Stimulated activated CD4-positive, alpha-beta T cell treated with anti-CD3 and anti-CD28 coated beads, Interleukin-4, amount 100 ng/mL, for 48 hours (primary cell): ENCODE data around the gene PLCH1.

Source experiments
- DNase-seq, 2 donors: peaks; one replicate each; pipeline ENCODE4 v3.0.0-alpha.2; 2020; ENCODE audit warnings: low read depth in 2 of 2

The PLCH1 gene

DNA sequence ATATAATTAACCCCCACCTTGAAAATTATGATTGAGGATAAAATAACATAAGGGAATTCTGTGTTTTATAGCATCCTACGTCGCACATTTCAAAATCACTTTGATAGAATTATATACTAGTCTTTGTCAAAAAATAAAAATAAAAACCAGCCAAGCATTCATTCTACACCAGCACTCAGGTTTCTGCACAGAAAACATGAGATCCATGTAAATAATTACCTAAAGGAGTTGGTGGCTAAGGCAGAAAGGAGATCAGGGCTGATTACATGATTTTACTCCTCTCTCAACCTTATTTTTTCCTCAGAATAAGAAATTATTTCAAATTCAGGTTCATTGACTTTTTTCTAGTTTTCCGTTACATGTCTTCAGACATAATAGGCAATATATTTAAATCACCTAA, 194.5 kb downstream of the PLCH1 start:
- DNase-seq: no peak

DNA sequence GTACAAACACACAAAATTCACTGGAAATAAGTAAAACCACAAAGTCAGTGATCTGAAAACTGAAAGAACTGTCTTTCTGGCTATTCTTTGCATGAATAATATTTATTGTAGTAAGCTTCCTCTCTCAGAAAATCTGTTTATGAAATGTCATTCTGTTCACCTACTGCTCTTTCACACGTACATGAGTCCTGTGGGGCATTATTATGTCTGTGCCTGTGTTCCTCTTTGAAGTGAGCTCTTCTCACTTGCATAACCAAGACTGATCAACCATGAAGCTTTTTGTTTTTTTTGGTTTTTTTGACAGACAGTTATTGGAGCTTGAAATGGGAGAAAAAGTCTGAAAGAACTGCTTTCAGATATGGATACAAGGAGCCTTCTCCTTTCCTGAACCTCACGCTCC, 195.8 kb downstream of the PLCH1 start:
- DNase-seq: no peak

DNA sequence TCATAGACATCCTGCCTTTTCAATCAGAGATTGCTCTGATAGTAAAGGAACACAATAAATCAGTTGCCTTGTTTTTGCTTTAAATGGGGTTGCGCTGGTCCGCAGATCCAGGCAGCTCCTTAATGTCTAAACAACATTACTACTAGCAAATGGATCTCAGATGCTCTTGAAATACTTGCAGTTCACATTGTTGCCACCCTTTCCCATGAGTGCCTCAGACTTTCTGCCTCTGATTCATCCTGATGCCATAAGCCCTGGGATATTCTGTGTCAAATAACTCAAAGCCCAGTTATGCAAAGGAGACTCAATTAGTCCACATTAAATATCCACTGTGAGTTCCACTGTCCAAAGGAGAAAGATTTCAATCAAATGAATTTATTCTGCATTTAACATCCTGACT, 196.7 kb downstream of the PLCH1 start:
- DNase-seq: no peak

DNA sequence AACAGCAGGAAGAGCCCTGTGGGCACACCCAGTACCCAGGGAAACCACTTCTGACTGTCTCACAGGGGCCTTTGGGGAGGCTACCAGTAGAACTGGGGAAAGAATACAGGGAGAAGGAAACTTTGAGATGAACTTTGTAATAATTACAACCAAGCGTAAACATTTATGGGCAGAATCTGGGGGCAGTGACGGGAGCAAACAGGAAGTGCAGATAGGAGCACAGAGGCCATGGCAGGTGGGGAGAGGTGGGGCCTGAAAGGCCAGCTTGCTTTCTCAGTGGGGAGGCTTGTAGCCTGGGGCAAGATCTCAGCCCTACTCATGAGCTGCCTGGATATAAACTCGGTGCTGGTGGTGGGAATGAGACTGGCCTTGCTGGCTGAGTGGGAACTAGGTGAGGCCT, 209.8 kb downstream of the PLCH1 start:
- DNase-seq: no peak

GRCh38 chr3:155528579-155528978, 216.3 kb downstream of the PLCH1 start:
- no peak for DNase-seq

DNA sequence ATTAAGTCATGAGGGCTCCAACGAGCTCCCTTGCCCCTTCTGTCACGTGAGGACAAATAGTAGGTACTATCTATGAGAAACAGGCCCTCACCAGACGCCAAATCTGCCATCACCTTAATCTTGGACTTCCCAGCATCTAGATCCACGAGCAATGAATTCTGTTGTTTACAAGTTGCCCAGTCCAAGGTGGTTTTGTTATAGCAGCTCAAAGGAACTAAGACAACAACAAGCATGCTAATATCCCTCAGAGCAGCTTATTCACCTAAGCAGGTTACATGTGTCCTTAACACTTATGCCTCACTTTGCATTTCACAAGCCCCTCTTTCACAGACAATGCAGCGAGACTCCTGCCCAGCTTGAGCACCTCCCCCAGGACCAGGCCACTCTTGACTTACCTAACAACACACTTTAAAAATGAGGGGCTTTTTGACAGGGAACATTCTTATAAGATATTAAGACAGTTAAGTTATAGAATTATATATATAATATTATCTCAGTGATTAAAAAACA, 219.5 kb downstream of the PLCH1 start:
- DNase-seq: no peak

GRCh38 chr3:155520463-155520862, 224.4 kb downstream of the PLCH1 start:
- no peak for DNase-seq

- no peak for DNase-seq
Measured at GRCh38 chr3:155519078-155519477, 225.8 kb downstream of the PLCH1 start.

GRCh38 chr3:155517903-155518302, 227.0 kb downstream of the PLCH1 start:
- DNase-seq: no peak

DNA sequence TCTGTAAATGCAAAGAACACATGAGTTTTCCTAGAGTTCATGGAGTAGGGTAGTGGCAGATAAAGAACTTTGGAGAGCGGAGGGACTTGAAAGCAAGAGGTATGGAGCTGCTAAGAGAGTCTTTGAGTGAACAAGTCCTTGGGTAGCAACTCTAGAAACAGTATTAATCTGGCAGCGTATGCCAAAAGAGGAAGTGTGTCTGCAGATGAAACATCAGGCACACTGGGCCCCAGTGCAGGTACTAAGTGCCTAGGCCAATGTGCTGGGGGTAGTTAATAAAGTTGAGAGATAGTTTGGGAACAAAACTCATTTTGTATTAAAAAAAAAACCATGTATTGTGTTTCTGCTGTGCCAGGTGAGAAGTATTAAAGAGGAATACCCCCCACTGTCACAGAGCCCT, 228.4 kb downstream of the PLCH1 start:
- no peak for DNase-seq

DNA sequence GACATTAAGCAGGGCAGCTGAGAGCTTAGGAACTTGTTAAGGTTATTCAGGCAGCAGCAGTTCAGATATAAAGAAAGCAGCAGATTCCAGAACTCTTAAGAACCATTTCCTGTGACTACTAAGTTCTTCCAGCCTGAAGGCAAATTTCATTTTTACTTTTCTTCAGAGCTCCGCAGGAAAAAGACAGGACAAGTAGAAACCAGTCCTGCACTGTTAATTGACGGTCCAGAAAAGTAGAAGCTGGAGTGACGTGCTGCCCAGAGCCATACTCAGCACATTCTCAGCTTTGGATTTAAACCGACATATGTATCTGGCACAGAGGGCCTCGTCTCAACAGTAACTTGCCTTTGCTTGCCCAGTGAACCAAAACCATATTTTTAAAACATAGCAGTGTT, 232.0 kb downstream of the PLCH1 start:
- no peak for DNase-seq

GRCh38 chr3:155512175-155512866, 232.6 kb downstream of the PLCH1 start:
- no peak for DNase-seq

GRCh38 chr3:155504682-155505081, 240.2 kb downstream of the PLCH1 start:
- DNase-seq: no peak

DNA sequence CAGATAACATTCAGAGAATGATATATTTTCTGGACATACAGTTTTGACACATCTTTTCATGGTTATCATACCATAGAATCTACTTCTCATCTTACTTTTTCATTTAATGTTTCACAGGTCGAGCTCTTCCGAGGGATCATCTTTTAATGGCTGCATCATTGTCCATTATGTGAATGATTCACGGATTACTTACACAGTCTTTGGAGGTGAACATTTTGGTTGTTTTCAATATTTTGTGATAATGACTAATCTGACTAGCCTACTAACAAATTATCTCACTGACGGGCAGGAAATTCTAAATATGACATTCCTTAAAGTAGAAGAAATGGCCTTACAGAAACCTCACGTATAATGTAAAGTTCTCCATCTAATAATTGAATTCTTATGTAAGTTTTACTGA, 242.2 kb downstream of the PLCH1 start:
- DNase-seq: no peak

- no peak for DNase-seq
Measured at GRCh38 chr3:155500194-155500818, 244.6 kb downstream of the PLCH1 start.

- DNase-seq: no peak
Measured at GRCh38 chr3:155497930-155498647, 246.8 kb downstream of the PLCH1 start.

GRCh38 chr3:155496206-155496605, 248.7 kb downstream of the PLCH1 start:
- DNase-seq: no peak

- DNase-seq: no peak
Measured at GRCh38 chr3:155495387-155495786, 249.5 kb downstream of the PLCH1 start.

DNA sequence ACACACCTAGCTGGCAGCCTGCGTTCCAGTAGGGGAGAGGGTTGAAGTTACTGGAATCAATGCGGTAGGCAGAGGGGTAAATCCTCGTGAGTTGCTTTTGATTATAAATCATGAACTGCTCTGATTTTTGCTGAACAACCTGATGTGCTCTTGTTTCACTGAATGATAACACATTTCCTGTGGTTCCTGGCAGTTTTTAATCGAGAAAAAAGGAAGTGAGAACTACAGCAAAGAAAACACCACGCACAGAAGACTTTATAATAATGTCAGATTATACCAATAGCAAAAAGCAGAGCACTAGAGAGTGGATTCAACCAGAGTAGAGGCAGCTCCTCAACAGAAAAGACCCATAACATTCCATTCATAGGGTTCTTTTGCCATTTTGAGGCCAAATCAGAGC, 250.5 kb downstream of the PLCH1 start:
- DNase-seq: no peak

DNA sequence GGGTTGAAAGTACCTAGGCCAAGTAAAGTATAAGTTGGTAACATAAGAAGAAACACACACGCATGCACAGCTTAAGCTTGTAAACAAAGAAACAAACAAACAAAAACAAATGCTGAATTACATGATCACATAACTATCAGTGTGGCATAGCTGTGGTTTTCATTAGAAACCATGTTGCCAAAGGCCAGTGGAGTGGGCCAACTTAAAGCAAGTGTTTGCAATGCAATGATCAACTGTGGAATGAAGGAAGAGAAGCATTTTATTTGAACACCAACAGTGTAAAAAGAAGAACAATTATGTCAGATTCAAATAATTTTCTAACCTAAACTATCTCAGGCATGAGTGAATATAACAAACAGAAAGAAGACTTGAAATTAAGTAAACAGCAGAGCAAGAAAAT, 252.0 kb downstream of the PLCH1 start:
- DNase-seq: no peak

GRCh38 chr3:155491696-155492095, 253.2 kb downstream of the PLCH1 start:
- no peak for DNase-seq

DNA sequence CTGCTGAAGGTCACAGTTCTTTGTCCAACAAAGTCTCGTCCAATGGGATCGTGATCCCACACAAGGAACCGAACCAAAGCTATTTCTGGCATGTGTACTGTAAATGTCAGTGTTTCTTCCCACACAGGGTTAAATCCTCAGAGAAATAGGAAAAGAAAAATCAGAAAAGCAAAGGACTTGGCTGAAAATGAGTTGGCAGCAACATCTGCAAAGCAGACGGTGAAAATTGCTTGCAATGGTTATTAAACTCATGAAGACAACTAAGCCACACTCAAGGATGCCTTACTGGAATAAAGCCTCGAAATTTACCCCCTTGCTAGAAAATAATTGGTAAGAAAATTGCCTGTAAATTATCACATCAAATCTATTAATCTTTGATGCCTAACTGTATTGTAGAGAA, 256.2 kb downstream of the PLCH1 start:
- DNase-seq: no peak

- no peak for DNase-seq
Measured at GRCh38 chr3:155485897-155486296, 259.0 kb downstream of the PLCH1 start.
